HG02763 (cell line): Measurements from ENCODE around the gene NTSR2.

Experiments
- ATAC-seq: cut with Tn5 transposase; IDR thresholded peaks from one replicate; pipeline ENCODE4 v1.9.1; 2021; ENCODE audit warnings: mild to moderate bottlenecking, moderate library complexity; ENCODE audit not compliant: unreplicated experiment

Gene NTSR2, protein sequence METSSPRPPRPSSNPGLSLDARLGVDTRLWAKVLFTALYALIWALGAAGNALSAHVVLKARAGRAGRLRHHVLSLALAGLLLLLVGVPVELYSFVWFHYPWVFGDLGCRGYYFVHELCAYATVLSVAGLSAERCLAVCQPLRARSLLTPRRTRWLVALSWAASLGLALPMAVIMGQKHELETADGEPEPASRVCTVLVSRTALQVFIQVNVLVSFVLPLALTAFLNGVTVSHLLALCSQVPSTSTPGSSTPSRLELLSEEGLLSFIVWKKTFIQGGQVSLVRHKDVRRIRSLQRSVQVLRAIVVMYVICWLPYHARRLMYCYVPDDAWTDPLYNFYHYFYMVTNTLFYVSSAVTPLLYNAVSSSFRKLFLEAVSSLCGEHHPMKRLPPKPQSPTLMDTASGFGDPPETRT

DNA sequence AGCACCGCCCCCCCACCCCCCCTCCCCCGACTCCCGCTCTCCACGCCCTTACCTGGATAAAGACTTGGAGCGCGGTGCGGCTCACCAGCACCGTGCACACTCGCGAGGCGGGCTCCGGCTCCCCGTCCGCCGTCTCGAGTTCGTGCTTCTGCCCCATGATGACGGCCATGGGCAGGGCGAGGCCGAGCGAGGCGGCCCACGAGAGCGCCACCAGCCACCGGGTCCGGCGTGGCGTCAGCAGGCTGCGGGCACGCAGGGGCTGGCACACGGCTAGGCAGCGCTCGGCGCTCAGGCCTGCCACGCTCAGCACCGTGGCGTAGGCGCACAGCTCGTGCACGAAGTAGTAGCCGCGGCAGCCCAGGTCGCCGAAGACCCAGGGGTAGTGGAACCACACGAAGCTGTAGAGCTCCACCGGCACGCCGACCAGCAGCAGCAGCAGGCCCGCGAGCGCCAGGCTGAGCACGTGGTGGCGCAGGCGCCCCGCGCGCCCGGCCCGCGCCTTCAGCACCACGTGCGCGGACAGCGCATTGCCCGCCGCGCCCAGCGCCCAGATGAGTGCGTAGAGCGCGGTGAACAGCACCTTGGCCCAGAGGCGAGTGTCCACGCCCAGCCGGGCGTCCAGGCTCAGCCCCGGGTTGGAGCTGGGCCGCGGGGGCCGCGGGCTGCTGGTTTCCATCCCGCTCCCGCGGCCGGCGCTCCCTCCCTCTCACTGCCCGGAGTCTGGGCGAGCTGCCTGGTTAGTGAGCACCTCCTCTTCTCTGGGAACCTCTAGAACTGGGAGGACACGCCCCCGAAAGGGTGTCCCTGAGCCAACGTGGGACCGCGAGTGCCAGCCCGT lies at the start of gene NTSR2:
Gene NTSR2 (minus strand): TSS at position 742 of the 838 bp plus-strand sequence. CDS start 66 bp downstream, at position 676.
- ATAC-seq: no peak

DNA sequence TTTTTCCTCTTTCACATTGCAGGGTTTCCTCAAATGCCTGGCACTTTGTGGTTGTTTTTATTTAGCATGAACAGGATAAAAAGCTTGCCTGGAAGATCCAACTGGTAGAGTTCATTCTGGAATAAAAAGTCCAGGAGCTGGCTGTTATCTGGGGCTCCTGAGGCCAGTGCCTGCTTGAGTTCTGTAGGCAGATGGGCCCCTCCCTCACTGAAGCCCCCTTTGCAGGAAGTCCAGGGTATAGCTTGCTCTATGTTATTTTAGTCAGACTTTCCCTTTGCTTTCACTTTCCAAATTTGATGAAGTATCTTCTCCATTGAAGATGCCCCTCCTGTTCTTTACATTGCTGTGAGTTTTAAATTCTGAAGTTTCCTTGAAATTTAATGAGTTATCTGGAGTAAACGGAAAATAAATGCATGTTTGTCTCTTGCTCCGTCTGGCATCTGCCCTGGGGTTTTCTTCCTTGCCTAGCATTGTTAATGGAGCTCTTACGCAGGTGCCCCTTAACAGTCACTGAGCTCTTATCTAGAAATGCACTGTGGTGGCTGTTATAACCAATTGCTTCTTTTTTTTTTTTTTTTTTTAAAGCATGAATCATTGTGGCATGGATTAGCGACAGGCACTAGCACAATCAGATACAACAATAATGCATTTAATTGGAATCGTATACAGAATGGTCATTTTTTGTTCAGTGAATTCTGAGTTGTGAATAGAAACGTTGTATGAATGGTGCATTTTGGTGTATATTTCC lies 49.4 kb upstream of the NTSR2 start:
- no peak for ATAC-seq

DNA sequence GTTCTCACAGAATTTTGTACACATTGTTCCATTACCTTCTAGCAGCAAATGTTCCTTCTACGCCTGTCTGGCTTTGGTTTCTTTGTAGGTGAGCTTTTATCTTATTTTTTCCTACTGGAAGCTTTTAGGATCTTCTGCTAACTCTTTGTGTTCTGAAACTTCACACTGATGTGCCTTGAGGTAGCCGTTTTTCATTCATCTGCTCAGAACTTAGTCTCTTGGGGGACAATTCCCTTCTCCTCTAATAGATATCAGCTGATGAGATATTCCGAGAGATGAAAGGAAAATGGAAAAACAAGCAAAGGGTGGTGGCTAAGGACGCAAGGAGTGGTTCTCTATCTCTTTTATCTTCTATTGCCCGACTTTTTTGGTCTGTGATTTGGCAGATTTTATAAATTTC lies 48.6 kb upstream of the NTSR2 start:
- ATAC-seq: no peak

DNA sequence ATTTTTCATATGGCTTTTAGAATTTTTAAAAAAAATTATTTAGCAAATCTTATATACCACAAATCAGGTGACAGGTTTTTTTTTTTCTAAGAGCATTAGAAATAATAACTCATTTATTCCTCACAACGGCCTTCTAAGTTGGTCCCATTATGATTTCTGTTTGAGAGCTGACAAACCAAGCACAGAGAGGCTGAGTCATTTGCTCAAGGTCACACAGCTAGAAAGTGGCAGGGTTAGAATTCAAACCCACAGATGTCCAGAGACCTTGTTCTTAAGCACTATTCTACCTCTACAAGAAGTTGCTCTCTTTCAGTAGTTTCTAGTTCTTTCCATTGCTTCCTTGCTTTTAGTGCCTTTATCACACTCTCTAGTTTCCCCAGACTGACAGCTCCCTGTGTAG lies 47.6 kb upstream of the NTSR2 start:
- ATAC-seq: no peak

DNA sequence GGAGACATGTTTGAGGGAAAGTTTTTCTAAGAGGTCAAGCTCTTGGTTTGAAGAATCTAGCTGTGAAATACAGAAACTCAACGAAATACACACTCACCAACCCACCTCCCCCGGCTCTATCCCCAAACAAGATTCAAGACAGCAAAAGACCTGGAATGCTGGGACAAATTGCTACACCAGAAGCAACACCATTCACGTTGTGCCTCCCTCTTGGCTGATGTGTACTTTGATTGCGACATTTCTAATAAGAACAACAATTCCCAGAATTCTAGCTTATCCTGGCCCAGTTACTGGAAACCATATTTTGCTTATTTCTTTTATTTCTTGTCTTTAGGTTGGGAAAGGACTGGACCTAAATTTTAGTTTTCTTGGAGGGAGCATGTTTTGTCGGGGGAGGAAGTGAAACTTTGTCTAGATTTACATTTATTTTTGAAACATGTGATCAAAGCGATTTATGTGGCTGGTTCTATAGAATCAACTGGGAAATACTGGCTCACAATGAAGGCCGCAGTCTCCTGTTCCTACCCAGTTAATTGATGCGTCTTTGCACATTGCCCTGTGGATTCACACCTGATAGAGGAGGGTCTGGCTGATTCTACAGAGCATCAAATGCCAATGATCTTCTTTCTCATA lies 46.8 kb upstream of the NTSR2 start:
- ATAC-seq: no peak

DNA sequence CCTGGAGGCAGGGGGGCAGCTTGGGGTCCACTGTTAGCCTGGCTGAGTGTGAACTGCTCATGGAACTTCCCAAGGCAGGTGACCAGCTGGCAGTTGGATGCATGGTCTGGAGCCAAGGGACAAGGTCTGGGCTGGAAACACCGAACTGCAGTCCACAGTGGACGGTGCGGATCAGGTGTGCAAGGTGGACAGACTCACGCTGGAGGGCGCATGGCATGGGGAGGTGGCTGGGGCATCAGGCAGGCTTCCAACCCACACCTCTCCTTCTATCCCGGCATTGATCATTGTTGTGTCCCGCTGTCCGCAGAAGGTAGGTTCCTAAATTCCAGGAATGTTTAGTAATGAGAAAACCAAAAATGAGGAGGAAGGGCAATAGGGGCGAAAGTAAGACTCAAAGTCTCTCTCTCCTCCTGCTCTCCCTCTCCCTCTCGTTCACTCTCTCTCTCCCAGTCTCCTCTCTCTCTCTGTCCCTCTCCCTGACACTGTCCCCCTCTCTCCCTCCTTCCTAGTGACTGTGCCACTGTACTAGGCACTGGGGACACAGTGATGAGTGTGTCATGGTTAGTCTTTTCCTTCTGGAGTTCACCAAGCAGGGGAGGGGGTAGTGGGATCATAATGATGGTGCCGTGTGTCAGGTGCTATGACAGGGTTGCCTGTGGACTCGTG lies 46.1 kb upstream of the NTSR2 start:
- no peak for ATAC-seq

DNA sequence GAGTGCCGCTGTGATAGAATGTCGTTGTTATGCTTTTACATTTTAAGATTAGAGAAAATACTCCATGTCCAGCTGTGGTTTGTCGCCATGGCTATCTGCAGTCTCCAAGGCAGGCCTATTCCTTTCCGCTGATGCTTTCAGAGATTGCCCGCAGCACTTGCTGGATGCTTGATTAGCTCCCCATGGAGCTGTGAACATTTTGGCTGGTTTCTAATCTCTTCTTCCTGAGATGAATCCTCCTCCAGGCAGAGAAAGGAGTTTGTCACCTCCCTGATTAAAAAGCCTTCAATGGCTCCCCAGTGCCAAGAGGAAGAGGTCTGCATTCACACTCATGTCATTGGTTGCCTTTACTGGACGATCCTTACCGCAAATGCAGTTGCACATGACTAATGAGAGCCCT lies 43.8 kb upstream of the NTSR2 start:
- ATAC-seq: no peak

DNA sequence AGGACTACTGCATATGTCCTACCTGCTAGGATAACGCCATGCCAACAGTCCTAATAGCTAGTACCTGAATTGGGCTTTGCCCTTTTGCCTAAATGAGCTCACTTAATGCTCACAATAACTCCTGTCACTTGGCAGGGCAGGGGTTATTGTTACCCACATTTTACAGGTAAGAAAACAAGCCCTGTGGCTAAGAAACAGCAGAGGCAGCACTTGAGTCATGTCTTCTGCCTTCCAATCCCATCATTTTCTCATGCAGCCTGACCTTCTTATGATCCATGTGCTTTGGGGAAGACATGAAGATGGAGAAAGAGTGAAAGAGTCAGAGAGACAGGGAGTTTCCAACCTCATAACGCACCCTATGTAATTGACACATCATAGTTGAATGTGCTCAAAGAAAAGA lies 42.9 kb upstream of the NTSR2 start:
- ATAC-seq: no peak

DNA sequence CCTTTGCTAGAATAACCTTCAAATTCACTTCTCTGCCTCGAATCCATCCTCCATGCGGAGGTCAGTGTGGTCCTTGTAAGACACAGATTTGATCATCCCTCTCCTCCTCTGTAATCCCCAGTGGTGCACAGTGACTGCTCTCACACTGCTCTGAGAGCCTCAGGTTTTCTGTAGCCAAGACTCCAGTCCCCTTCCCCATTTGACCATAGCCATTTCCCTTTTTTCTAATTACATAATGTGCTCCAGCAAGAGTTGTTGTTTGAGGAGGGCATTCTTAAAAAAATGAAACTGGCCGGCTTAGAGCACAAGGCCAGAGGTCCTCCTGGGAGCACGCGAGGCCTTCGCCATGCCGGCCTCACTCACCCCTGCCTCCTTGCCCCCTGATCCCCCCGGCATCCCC lies 41.8 kb upstream of the NTSR2 start:
- ATAC-seq: no peak

DNA sequence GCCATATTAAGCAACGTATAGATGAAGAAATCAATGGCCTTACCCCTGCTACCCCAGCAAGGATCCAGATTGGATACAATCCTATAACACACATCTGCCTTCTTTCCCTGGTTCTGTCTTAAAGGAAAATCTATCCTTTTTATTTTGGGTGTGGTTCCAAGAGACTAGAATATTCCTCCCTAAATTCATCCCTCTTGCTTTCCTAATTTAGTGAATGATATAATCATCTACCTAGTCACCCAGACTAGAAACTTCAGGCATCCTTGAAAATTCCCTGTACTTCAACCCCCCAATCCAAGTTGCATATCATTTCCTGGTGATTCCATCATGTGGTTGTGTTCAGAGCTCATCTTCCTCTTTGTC lies 41.3 kb upstream of the NTSR2 start:
- ATAC-seq: no peak

DNA sequence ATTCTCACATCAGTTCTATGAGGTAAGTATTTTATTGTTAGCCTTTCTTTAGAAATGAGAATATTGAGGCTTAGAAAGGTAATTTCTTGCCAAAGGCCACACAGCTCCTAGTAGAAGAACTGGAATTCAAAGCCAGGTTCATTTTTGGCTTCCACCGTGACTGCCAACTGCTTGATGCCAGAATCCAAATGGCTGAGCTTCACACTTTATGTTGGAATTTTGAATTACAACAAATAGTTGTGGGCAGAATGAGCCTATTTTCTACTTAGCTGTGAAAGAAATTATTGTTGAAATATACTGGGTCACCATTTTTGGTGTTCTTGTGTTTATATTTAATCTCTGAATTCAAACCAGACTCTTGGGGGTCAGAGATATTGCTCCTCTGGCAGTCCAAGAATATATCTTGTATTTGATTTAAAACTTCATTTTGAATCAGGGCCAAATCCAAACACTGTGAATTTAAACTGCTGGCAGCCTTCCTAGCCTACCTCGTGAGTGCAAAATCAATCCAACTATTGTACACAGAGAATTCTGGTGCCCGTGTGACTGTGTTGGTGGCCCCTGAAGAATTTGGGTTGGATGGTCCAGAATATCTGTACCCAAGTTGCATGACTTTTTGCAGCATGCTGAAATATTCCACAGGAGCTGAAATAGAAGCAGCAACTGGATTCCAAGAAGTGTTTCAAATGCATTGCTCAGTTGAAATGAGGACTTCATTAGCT lies 40.8 kb upstream of the NTSR2 start:
- no peak for ATAC-seq

DNA sequence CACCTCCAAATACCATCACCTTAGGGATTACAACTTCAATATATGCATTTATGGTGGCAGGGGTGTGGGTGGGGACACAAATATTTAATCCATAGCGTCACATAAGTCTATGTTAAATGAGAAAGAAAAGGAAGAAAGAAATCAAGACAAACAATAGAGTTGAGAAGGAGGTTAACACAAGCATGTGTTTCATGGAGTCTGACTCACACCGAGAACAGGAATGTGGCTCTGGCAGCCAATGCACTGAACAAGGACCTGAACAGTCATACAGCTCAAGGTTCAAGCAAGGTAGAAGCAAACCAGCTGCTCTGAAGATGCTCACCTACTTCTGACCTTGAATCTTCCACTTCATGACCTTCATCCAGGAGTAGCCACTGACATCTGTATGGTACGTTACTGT lies 40.2 kb upstream of the NTSR2 start:
- ATAC-seq: no peak

DNA sequence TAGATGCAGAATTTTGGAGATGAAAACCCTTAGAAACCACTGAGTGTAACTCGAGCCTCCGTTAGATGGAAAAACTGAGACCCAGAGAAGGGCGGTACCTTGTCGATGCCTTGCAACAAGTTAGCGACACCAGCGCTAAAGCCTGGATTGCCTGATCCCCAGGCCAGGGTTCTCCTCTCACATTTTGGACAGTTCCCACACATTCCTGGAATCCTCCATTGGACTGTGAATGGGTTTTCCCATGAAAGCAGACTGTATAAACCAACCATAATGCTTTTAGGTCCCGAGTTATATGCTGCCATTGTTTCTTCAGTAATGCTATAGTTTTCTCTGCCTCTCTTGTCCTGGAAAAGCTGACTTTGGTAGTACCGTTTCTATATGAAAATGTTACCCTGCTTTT lies 39.3 kb upstream of the NTSR2 start:
- no peak for ATAC-seq

DNA sequence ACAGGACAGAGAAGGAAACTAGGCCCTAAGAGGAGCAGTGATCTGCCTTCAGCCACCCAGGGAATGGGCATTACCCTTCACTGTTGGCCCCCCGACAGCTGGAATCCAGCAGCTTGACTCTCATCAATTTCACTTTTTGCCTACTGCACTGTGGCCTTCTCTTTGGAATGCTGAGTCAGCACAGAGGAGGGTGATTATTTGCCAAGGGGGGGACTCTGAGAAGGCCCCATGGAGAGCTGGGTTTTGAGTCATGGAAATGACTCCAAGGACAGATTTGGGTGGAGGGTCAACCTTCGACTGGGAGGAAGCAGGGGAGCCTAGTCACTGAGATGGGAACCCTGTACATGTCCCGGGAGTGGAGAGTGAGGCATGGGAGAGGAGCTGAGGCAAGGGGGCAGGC lies 38.1 kb upstream of the NTSR2 start:
- no peak for ATAC-seq

DNA sequence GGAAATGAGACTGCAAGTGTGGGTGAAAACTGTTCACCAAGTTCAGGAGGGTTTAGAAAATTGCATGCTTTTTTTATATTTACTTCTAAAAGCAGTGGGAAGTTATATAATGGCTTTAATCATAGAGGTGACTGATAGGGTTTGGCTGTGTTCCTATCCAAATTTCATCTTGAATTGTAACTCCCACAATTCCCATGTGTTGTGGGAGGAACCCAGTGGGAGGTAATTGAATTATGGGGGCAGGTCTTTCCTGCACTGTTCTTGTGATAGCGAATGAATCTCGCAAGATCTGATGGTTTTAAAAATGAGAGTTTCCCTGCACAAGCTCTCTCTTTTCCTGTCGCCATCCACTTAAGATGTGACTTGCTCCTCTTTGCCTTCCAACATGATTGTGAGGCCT lies 35.7 kb upstream of the NTSR2 start:
- no peak for ATAC-seq

DNA sequence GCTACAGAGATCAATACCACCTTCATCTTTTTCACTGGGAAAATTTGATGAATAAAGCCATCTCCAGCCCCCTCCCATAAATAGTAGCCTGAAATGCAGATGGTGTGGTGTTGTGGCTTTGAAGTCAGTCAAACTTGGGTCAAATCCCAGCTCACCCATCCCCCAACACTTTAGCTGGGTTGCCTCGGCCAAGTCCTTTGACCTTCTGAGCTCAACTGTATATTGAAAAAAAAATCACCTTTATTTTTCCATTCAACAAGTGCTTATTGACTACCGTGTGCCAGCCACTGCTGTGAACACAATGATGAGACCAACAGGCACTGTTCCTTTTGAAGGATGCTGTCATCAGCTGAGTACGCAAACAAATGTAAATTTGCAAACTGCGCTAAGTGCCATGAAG lies 35.1 kb upstream of the NTSR2 start:
- ATAC-seq: no peak

DNA sequence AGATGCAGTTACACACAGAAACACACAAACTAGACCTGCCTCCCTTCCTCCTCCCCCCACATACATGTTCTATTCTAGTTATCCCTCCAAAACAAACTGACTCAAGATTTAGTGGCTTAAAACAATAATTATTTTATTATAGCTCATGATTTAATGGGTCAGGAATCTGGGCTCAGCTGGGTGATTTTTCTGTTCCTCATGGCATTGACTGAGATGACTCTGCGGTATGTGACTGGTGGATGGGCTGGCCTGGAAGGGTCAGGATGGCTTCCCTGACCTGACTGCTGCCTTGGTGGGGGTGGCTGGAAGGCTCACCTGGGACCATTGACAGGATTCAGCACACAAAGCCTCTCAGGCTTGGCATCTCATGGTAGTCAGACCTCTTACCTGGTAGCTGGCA lies 33.7 kb upstream of the NTSR2 start:
- ATAC-seq: no peak

DNA sequence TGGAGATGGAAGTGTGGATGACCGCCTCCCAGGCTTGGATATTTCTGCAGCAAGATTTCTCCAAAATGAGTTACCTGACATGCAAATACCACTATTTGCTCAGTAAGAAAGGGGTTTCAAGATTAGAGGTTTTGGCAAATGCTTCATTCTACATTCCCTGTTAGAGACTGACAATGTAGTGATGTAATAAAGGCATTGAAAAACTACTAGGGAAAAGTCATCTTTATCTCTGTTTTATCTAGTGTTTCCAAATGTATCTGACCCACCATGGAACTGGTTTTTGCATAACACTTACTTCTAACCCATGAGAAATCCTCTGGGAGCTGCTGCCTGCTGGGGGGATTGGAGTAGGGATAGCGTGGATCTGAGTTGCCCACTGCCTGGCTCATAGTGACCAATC lies 33.0 kb upstream of the NTSR2 start:
- ATAC-seq: no peak

DNA sequence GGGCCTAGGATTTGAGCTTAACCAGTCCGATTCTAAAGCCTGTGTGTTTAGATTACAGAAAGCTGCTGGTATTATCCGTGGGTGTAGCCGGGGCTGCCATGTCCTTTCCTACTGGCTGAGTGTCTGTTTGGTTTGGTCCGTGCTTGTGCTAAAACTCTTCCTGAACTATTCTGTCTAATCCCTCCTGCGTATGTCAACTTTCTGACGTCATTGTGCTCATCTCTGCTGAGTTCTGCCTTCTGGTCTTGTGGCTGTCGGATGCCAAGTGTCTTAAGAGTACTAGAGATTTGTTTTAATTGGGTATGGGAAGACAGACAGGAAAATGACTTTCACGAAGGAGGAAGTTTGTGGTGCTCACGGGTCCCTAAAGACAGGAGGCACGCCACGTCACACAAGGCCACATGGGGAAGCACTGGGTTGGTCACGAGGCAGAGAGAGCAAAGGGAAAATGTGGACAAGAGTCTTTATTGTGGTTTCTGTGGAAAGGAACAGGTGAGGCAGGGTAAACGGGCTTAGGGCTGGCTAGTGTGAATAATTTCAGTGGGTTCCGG lies 31.8 kb upstream of the NTSR2 start:
- no peak for ATAC-seq

DNA sequence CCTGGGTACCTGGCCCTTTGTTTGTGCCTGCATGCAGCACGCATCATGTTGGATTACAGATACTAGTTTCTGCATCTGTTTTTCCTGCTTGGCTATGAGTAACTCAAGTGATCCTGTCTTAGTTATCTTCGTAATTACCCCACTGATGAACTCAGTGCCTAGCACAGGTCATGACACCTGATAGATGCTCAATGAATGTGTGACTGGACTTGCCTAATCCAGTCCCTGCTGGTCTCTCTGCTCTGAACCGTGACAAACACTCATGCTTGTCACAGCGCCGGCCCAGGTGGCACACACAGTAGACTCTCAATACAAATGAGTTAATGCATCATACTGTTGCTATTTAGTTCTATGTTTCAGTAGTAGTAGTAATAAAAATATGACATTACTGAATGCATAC lies 31.2 kb upstream of the NTSR2 start:
- ATAC-seq: no peak
